LNCaP clone FGC (cell line): ENCODE results near the gene BCL2.

Experiments
- DNase-seq: peaks from one replicate; pipeline ENCODE4 v3.0.0-alpha.2; 2011; ENCODE audit warnings: low read depth
- H3K4me3 ChIP-seq: 2 replicates; pipeline ENCODE4 v1.5.1; 2011; ENCODE audit warnings: mild to moderate bottlenecking, low read depth, low read length, control low read depth
- TF ChIP-seq, protein P1 (sequence below): IDR thresholded peaks from 2 replicates; pipeline ENCODE4 v1.5.1; 2012; ENCODE audit warnings: mild to moderate bottlenecking; ENCODE audit not compliant: control insufficient read depth, insufficient read depth; ENCODE audit errors: extremely low read depth

Gene BCL2

DNA sequence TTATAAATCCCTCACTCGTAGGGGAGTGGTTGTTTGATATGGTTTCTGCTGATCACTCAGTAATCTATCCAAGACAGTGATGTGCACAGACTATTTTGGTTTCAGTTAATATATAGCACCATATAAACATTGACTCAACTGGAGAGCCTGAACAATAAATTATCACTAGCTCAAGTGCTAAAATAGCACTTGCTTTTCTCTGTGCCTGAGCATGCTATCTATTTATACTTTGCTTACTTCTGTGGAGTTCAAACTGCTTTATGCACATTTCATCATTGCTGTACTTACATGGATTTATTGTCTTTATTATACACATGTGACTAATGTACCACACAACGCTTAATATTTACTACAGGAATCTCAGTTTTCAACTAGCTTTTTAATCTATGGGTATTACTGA is 133.6 kb downstream of the BCL2 start:
- no peak for DNase-seq
- no peak overlapping the region for H3K4me3 ChIP-seq
- TF ChIP-seq, protein P1, sequence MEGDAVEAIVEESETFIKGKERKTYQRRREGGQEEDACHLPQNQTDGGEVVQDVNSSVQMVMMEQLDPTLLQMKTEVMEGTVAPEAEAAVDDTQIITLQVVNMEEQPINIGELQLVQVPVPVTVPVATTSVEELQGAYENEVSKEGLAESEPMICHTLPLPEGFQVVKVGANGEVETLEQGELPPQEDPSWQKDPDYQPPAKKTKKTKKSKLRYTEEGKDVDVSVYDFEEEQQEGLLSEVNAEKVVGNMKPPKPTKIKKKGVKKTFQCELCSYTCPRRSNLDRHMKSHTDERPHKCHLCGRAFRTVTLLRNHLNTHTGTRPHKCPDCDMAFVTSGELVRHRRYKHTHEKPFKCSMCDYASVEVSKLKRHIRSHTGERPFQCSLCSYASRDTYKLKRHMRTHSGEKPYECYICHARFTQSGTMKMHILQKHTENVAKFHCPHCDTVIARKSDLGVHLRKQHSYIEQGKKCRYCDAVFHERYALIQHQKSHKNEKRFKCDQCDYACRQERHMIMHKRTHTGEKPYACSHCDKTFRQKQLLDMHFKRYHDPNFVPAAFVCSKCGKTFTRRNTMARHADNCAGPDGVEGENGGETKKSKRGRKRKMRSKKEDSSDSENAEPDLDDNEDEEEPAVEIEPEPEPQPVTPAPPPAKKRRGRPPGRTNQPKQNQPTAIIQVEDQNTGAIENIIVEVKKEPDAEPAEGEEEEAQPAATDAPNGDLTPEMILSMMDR = no peak

DNA sequence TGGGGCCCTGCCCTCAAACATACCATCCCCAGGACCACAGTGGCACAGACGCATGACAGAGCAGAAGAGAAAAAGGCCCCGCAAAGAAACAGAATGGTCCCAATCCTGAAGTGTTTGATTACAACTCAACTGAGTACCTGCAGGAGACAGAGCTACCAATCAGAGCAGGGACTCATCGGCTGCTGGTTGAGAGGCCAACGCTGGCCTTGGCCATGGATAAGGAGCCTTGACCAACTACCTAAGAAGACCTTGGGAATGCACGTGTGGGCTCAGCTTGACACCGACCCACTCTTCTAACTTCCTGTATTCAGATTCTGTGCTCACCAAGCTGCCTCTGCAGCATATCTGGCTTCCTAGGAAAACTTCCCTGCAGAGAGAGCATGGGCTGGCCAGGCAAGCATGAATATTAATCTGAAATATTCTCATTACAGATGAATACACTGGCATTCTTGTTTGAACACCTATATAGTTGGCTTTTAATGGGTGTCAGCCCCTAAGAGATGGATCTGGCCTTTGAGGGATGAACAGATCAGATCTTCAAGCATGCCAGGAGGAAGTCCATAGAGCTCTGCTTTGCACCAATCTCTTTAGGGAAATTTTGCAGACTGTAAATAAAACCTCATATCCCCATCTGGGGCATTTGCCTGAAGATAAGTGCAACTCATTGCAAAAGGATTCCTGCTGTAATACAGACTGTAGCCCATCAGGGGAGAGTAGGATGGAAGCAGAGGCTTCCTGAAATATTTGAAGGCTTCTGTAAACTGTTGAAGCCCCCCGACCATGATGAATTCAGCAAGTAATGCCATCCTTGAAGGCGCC is 135.4 kb downstream of the BCL2 start:
- DNase-seq = no peak
- TF ChIP-seq, protein P1 = no peak

DNA sequence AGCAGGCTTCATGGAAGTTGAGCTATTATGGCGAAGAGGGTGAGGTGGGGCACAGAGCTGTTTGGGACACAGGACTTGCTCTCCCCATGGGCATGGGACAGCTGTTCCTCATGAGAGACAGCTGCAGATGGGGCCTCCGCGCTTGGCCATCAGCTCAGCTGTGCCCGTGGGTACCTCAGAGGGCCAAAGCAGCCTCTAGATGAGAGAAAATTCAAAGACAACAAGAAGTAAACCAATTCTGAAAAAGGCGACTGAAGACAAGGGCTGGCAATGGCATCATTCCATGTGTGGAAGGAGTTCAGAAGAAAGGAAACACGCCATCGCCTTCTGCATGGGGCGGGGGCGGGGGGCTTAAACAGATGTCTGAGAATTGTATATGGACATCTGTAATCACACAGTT is 136.2 kb downstream of the BCL2 start:
- TF ChIP-seq, protein P1 = no peak
- no peak overlapping the region for H3K4me3 ChIP-seq
- DNase-seq = no peak

More for the DNA sequence above, 135.4 kb downstream of the BCL2 start:
- no peak overlapping the region for H3K4me3 ChIP-seq

DNA sequence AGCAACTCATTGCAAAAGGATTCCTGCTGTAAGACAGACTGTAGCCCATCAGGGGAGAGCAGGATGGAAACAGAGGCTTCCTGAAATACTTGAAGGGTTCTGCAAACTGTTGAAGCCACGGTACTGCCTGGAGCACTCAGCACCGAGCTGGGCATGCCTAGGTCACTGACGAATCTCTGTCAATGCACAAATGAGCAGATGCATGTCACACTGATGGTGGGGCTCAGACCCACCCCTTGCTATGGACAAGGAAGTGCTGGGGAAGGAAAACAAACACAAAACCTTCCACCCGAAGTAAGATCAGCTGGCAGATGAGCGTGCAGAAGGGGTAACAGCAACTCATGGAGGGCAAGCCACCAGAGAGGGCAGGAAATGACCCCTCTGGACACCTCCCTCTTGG is 136.7 kb downstream of the BCL2 start:
- H3K4me3 ChIP-seq = no peak overlapping the region
- TF ChIP-seq, protein P1 = no peak
- no peak for DNase-seq

DNA sequence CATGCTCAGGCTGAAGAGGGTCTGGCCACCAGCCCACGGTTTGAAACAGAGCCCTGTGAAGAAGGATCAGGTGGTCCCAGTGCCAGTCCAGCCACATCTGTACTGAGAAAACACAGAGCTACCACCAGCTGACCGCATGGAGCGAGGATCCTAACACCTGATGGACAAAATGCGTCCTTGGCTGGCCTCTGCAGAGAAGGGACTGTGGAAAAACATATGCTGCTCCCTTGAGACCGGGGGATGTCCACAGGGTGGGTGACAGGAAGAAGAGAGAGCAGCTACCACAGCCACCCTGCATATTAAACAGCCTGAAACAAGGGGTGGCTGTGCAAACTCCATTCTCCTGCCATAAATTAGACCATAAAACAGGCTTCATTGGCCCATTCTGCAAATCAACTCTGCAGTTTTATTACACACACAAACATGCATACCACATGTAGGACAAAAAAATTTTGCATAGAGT is 137.2 kb downstream of the BCL2 start:
- TF ChIP-seq, protein P1 = no peak
- no peak overlapping the region for H3K4me3 ChIP-seq
- DNase-seq = no peak

DNA sequence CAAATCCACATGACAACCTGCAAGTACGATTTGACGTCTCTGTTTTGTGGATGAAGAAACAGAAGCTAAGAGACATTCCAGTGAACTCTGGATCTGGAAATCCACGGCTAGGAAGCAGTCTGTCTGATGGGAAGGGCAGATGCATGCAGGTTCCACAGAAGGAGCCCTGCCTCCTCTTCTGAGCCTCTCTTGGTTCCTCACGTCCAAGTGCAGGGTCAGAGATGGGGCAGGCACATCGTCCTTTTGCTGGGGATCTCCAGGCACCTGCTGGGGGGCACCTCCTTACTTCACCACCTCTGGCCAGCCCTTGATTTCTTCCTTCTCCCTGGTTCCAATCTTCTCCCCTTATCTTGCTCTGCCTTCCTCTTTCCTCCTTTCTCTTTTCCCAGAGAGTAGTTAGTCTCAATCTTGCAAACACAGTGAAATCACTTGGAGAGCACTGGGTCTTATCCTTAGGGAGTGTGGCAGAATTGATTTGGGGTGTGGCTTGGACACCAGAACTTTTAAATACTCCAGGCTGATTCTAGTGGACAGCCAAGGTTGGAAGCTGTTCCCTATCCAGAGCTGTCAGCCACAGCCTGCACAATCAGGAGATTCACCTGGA is 137.8 kb downstream of the BCL2 start:
- no peak for DNase-seq
- H3K4me3 ChIP-seq = no peak overlapping the region
- TF ChIP-seq, protein P1 = no peak

DNA sequence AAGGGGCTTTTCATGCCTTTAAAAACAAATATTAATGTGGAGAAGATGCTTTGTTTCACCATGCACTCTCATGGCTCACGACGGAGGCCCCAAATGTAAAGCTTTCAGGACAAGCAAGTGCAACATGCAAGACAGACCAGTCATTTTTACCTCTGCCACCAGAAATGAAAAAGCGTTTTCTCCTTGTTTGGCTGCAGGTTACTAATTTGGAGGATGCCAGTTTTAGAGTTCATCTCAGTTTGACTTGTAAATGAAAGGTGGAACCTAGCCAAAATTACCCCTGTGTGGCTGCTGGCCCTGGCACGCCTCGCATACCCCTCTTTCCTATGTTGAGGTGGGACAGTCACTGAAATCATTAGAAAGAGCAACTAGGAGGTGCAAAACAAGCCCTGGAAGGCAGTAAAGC is 138.6 kb downstream of the BCL2 start:
- TF ChIP-seq, protein P1 = no peak
- no peak overlapping the region for H3K4me3 ChIP-seq
- DNase-seq = no peak
